GM12864 (cell line): ENCODE measurements around the gene TTK.
"Not testable (repeated sequence)": the region's sequence is repeated elsewhere in the genome, so short reads cannot be mapped to it uniquely, and the experiment has no call there.

Source experiments
- DNase-seq: peaks from one replicate; pipeline ENCODE4 v3.0.0-alpha.2; 2011; ENCODE audit warnings: low read depth
- H3K4me3 ChIP-seq: 2 replicates; pipeline ENCODE4 v1.5.1; 2011; ENCODE audit warnings: mild to moderate bottlenecking, low read depth, low read length, control low read depth
- TF ChIP-seq, protein P1 (sequence below): IDR thresholded peaks from 2 replicates; pipeline ENCODE4 v1.5.1; 2011; ENCODE audit warnings: low read depth, mild to moderate bottlenecking, moderate library complexity, low read length, control low read depth, inconsistent platforms; ENCODE audit errors: missing control alignments

TTK gene

DNA sequence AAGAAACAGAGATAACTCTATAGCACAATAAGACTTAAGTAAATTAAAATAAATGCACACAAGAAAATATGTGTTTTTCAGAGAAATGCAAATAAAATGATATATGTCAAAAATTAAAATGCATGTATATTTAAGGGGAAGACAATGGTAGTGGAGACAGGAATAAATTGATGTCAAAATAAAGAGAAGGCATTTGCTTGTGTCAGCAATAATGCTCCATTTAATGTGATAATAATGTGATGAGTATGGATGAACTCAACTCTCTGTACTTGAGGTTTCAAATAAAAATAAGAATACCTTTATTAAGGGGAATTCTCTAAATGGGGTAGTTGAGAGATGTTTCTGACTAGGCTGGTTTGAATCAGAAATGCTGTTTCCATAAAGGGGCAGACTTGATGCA, 56.3 kb downstream of the TTK start:
- TF ChIP-seq, protein P1, sequence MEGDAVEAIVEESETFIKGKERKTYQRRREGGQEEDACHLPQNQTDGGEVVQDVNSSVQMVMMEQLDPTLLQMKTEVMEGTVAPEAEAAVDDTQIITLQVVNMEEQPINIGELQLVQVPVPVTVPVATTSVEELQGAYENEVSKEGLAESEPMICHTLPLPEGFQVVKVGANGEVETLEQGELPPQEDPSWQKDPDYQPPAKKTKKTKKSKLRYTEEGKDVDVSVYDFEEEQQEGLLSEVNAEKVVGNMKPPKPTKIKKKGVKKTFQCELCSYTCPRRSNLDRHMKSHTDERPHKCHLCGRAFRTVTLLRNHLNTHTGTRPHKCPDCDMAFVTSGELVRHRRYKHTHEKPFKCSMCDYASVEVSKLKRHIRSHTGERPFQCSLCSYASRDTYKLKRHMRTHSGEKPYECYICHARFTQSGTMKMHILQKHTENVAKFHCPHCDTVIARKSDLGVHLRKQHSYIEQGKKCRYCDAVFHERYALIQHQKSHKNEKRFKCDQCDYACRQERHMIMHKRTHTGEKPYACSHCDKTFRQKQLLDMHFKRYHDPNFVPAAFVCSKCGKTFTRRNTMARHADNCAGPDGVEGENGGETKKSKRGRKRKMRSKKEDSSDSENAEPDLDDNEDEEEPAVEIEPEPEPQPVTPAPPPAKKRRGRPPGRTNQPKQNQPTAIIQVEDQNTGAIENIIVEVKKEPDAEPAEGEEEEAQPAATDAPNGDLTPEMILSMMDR = no peak
- H3K4me3 ChIP-seq = no peak overlapping the region
- no peak for DNase-seq

DNA sequence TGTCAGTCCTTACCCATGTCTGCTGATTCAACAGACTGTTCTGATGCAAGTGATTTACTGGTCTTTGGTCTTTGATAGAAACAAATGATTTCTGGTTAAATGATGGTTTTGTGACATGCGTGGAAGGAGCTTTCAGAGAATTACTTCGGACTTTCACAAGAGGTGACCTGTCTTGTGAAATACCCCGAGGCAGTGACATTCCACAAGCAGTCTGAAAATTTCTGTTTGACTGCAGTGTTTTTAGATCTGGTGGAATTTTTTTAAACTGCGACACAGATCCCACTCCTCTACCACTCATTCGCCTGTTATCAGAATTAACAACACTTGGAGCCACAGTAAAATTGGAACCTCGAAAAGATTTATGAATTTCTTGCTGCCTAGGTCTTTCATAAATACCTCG, 63.7 kb downstream of the TTK start:
- not testable (repeated sequence) for DNase-seq, H3K4me3 ChIP-seq

DNA sequence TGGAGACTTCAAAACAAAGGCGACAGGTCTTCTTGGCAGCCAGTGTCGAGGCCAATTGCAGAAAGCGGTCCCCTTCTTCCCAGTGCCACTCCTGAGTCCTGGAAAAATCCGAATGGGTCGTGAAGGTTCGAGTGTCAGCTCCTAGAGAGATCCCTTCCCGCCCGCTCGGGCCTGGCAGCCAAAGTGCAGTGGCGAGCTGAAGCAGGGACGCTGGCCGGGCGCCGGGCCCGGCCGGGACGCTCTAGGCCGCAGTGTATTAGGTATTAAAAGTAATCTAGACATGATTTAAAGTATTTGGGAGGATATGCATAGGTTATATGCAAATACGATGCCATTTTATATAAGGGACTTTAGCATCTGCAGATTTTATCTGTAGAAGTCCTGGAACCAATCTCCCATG, 66.0 kb downstream of the TTK start:
- not testable (repeated sequence) for H3K4me3 ChIP-seq, DNase-seq

DNA sequence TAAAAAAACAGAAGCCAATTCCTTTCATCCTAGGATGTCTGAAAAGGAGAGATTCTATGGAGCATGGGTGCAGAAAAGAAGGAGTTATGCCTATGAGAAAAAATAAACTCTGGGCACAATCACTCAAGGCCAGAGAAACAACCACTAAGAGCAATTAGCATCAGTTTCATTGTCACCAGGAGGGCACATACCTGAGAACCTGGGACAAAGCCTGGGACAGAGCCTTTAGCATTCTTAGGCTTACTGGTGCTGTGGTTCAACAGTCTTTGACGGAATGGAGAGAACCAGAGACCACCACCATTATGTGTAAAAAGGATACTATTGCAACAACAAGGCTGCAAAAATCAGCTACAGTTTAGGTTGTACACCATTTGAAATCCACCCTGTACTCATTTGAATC, 72.6 kb downstream of the TTK start:
- TF ChIP-seq, protein P1 = no peak
- H3K4me3 ChIP-seq = no peak overlapping the region
- no peak for DNase-seq

DNA sequence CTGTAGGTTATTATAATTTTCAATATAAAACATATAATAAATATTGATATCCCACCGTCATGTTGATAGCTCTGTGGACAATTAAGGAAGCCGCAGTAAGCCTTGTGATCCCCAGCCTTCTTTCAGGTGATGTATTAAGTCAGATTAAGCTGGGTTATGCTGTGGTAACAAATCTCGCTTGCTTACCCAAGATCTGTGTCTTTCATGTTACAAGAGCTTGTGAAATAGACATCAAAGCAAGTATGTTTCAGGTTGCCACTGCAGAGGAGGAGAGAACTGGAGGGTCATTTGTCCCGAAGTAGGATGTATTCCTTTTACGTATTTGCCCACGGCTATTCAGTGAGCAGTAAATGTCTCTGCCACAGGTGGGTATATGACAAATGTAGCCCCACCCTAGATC, 84.2 kb downstream of the TTK start:
- TF ChIP-seq, protein P1 = no peak
- DNase-seq = no peak
- H3K4me3 ChIP-seq = no peak overlapping the region

DNA sequence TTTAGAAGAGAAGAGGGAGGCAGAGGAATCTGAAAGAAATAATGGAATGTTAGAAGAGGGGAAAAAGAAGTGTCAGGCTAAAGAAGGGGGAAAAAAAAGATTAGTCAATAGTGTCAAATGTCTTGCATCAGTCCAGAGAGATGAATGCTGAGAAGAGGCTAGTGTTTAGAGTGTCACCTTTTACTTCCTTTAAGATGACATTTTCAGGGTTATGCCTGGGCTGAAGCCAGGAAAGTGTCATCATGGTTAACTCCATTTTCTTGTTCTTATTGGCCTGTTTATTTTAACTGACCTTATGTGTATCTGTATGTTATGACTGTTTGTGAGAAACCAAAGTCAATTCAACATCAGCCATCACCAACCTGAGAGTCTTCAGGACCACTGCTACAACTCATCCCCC, 87.1 kb downstream of the TTK start:
- no peak overlapping the region for H3K4me3 ChIP-seq
- TF ChIP-seq, protein P1 = no peak
- no peak for DNase-seq
